HG03108 (cell line): ENCODE measurements around the gene RRP36.

Experiments used
- ATAC-seq: cut with Tn5 transposase; IDR thresholded peaks from one replicate; pipeline ENCODE4 v1.9.1; 2021; ENCODE audit warnings: moderate library complexity; ENCODE audit not compliant: unreplicated experiment

Gene RRP36

GRCh38 chr6:43006251-43006650 is 15.2 kb upstream of the RRP36 start:
- no peak for ATAC-seq

DNA sequence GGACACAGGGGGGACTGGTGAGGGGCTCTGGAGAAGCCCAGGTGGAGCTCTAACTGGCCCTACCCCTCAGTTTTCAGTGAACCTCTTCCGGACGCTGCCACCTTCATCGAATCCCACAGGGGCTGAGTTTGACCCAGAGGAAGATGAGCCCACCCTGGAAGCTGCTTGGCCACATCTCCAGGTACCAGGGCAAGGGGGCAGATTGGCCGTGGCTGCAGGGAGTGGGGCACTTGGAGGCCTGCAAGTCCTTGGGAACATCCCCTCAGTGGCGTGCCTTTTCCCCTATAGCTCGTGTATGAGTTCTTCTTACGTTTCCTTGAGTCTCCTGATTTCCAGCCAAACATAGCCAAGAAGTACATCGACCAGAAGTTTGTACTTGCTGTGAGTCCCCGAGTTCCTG is 14.3 kb upstream of the RRP36 start:
- ATAC-seq = no peak

- no peak for ATAC-seq
Observed at GRCh38 chr6:43009124-43009523, 12.3 kb upstream of the RRP36 start.

DNA sequence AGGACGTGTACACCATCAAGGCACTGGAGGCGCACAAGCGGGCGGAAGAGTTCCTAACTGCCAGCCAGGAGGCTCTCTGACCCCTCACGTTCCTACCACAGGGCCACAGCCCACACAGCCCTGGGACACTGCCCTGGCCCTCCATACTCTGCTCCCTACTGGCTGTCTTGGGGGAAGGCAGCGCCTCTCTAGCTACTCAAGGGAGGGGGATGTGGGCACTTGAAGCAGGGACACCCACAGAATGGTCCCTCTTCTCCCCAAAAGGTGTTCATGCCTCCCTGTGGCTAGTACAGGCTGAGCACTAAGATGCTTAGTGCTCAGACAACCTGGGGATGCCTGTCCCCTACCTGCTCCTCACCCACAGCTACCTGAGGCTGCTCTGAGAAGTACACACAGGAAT is 10.2 kb upstream of the RRP36 start:
- ATAC-seq = no peak

DNA sequence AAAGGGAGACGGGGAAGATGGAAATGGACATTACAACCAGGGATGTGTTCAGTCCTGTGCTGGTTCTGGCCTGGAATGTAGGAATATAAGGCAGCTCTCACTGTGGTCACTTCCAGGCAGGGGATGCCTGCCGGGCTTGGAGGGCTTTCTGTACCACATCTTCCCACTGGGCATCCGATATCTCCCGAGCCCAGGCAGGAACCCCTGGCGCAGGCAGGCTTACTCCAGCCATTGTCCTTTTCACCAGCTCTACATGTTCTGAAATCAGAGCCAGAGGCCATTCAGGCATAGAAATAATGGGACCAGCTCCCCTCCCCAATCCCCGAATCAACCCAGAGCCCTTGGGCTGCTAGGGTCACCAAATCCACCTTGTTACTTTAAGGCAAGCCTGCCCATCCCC is 9.1 kb upstream of the RRP36 start:
- ATAC-seq = no peak

GRCh38 chr6:43013097-43013842 is 8.2 kb upstream of the RRP36 start:
- peak; percentile 3 for ATAC-seq

- ATAC-seq = peak; percentile 94
Observed at GRCh38 chr6:43013843-43014433, 7.5 kb upstream of the RRP36 start, which contains the start of the genes KLHDC3 and MEA1. TSS of gene KLHDC3 (plus strand) at chr6:43014249. CDS start at chr6:43017193, 2,944 bp downstream. TSS of gene MEA1 (minus strand) at chr6:43013946. CDS start at chr6:43013813, 133 bp downstream.

- no peak for ATAC-seq
Observed at GRCh38 chr6:43014434-43014909, 7.0 kb upstream of the RRP36 start.

DNA sequence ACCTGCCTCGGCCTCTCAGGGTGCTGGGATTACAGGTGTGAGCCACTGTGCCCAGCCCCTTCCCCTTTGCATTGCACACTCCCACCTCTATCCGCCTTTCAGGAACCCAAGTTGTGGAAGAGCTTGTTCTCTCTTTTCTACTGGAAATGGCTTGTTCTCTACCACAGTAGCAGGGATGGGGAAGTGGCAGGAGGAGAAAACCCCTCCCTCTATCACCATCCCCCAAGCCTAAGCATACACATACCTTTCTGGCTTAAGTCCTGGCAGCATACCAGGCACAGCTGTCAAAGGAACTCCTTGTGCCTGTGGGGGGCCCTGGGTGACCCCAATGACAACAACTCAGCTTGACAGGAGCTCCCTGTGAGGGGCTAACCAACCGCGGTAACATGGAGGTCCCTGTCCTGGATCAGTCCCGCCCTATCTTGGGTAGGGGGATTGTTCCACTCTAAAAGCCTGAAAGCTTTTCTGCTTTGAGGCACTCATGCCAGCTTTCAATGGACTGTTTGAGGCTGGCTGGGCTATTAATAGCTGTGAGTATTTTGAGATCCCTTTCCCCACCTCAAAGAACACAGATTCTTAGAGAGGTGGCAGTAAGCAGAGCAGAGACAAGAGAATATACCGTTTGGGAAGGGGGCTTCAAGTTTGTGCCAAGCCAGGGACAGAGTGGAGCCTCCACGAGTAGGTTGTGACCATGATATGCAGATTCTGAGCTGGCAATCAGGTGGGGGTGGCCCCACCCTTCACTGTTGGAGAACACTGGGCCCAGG is 5.1 kb upstream of the RRP36 start:
- ATAC-seq = no peak

DNA sequence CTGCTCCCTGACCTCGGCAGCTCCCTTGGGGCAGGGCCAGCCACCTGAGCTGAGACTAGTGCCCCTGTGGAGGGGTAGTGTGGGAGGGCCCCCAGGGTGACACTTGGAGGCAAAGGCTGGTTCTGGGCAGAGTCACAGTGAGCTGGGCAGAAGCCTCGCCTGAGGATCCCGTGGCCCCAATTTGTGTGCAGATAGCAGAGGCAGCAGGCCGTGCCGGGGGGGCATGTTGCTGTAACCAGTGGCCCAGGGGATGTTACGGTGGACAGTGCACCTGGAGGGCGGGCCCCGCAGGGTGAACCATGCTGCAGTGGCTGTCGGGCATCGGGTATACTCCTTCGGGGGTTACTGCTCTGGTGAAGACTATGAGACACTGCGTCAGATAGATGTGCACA is 4.5 kb upstream of the RRP36 start:
- no peak for ATAC-seq

DNA sequence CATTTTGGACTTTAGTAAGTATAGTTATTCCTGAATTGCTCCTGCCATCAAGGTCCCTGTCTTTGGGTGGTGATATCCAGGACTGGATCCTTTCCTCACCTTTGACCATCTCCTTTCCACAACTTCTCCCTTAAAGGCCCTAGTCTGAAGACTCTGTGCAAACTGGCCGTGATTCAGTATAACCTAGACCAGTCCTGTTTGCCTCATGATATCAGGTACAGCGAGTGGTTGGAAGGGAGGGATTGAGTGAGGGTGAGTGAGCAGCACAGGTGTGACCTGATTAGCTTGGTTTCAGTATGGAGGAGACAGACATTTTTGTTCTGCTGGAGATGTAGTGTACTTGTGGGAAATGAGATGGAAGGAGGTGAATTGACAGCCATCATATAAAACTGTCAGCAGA is 2.3 kb upstream of the RRP36 start:
- ATAC-seq = no peak

DNA sequence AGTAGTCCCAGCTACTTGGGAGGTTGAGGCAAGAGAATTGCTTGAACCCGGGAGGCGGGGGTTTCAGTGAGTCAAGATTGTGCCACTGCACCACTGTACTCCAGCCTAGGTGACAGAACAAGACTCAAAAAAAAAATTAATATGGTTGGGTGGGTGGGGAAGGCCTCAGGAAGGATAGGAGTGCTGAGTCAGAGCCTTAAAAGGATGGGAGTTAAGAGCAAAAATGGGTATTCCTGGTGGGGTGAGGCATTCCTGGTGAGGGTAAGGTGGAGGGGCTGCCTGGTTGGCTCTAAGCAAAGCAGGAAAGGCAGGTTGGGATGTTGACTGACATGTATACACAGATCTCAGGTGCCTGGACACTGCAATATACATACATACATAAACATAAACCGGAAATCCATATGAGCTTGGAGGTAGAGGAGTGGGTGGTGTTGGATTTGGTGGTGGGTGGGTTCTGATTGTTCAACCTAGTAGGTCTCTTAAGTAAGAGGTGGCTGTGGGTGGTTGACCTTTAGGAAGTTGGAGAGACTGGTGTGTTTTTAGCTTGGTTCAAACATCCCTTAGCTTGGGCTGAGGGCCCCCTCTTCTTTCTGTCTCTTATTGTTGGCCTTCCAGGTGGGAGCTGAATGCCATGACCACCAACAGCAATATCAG is 1.2 kb upstream of the RRP36 start:
- ATAC-seq = no peak

DNA sequence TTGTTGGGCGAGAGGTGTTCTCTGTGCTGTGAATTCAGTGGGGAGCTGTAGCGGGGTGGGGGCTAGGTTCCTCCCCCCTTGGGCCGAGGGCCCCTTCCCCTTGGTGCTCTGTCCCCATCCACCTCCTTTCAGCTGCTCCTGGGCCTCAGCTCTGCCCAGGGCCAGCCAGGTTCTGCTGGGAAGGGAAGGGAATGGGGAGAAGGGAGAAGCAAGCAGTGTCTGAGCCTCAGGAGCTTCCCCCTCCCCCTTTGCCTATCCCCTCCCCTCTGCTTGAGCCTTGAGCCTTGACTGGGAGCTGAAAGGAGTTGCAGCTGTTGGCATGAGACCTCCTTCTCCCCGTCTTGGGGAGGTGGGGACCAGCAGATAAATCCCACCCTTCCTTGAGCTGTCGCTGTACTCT is 576 bp upstream of the RRP36 start:
- no peak for ATAC-seq

DNA sequence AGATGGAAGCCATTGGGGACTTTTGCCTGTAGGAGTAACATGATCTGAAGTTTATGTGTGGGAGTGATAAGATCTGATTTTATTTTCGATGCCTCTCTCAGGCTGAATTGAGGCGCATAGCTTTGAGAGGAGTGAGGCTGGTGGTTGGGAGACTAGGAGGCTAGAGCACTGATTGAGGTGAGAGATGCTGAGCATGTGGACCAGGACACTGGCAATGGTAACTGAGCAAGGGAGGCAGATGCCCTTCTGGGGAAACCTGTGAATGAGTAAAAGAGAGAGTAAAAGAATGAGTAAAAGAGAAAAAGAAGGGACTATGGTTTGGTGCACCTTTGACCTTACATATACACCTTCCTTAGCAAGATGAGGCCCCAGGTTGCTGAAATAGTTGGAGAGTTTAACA is 3.0 kb downstream of the RRP36 start:
- ATAC-seq = no peak

DNA sequence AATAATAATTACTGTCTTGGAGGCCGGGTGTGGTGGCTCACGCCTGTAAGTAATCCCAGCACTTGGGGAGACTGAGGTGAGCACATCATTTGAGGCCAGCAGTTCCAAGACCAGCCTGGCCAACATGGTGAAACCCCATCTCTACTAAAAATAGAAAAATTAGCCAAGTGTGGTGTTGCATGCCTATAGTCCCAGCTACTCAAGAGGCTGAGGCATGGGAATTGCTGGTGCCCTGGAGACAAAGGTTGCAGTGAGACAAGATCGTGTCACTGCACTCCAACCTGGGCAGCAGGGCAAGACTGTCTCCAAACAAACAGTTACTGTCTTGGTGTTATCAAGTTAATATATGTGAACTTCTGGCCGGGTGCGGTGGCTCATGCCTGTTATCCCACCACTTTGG is 4.9 kb downstream of the RRP36 start:
- no peak for ATAC-seq

DNA sequence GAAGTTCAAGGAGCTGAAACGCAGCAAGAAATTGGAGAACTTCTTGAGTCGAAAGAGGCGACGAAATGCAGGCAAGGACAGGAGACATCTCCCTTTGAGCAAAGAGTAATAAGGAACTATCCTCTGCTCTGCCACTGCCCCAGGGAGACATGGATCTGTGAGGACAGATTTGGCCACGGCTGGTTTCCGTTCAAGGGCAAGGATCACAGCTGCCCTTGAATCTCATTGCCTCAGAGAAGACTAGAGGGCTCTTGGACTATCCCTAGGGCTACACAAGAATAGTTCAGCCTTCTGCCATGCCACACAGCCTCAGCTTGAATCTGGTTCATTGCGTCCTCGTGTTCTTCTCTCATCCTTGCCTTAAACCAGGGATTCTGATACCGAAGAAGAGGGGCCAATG is 7.7 kb downstream of the RRP36 start:
- ATAC-seq = no peak

DNA sequence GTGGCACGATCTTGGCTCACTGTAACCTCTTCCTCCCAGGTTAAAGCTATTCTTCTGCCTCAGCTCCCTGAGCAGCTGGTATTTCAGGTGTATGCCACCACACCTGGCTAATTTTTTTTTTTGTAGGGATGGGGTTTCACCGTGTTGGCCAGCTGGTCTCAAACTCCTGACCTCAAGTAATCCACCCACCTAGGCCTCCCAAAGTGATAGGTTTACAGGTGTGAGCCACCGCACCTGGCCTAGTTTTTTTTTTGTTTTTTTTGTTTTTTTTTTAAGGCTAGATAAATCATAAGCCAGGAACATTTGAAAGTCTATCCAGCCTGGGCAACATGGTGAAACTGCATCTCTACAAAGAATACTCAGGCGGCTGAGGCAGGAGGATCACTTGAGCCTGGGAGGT is 10.9 kb downstream of the RRP36 start:
- ATAC-seq = no peak

DNA sequence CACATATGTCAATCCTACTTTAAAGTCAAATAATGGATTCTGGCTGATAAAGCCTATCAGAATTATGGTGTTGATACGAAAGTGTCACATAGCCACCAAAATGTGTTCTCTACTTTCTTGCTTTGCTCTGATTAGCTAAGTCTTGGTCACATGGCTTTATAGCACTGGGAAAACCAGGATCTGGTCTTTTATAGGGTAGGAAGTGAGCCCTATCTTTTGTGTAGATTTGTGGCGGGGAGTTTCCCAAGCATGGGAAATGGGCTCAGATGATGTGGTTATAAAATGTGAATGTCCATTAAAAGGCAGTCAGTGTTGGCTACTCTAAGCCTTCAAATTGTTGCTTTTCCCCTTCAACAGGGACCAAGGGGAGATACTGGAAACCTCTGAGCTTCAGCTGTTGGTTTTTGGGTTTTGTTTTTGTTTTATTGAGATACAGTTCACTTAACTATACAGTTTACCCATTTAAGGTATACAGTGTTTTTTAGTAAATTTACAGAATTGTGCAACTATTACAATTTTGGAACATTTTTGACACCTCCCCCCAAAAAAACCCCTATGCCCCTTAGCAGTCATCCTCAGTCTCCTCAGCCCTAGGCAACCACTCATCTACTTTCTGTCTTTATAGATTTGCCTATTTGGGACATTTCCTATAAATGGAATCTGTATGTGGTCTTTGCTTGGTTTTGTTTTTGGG is 12.2 kb downstream of the RRP36 start:
- ATAC-seq = no peak

- ATAC-seq = no peak
Observed at GRCh38 chr6:43034190-43034525, 12.7 kb downstream of the RRP36 start.

DNA sequence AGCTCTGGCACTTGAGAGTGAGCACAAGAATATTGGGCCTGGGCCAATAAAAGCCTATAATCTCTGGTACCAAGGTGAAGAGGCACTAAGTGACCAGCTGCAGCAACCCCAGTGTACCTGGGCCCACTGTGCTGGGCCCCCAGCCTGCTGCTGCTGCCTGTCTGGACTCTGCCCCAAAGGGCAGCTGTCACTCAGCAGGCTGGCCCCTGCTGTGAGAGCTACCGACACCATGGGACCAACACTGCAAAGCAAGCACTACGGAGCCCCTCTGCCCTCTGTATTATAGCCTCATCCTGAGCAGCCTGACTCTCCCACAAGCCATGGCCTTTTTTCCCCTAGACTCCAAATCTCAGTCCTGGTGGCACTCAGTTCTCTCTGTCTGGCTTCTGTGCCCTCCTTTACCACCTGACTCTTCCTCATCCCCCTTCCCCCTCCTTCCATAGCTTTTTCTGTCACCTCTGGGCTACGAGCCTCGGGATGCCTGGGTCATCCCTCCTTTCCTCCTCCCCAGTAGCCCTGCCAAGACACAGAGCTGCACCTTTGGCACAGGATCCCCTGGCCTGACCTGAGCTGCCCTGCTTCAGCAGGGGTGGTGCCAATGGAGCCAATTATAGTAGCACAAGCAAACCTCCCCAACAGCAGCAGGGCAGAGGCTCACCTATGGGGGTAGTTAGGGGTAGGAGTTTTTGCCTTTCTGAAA is 14.2 kb downstream of the RRP36 start:
- no peak for ATAC-seq
